Activated B cell treated with CpG ODN at 0.5 μM for 24 hours (primary cell): ENCODE results near the gene KCNN1. TPM values are rescaled to one million over a fixed set of nuclear protein-coding genes. Genes with fewer than 3 reads are reported as not detected.
A peak's percentile ranks its signal among the peaks of the same experiment; 100 is the strongest.
"Not testable (repeated sequence)": the region's sequence is repeated elsewhere in the genome, so short reads cannot be mapped to it uniquely, and the experiment has no call there.

ENCODE experiments used
- ATAC-seq: fragments of 200-7000 bp; cut with Tn5 transposase; one replicate; pipeline ENCODE4 v1.10.0; 2021; ENCODE audit warnings: low read depth, mild to moderate bottlenecking, moderate library complexity
- CTCF ChIA-PET: fragments of 350-600 bp; sonication (Branson Sonifier 250); formaldehyde crosslinking; loops from one replicate; lab custom pipeline; 2021; ENCODE audit warnings: antibody characterized with exemption; lab: Charles Lee
- POLR2A ChIA-PET: fragments of 350-600 bp; sonication (Branson Sonifier 250); formaldehyde crosslinking; loops from one replicate; lab custom pipeline; 2021; ENCODE audit warnings: antibody characterized with exemption; lab: Charles Lee
- DNase-seq: peaks from one replicate; pipeline ENCODE4 v3.0.0; 2022
- H3K27ac Mint-ChIP-seq: one replicate; pipeline ENCODE4 v1.8.0; 2020; ENCODE audit warnings: mixed read lengths
- H3K27me3 Mint-ChIP-seq: one replicate; pipeline ENCODE4 v1.8.0; 2021; ENCODE audit warnings: mixed read lengths
- H3K36me3 Mint-ChIP-seq: one replicate; pipeline ENCODE4 v1.8.0; 2021; ENCODE audit warnings: low read depth, mixed read lengths
- H3K4me1 Mint-ChIP-seq: one replicate; pipeline ENCODE4 v1.8.0; 2021; ENCODE audit warnings: mixed read lengths
- H3K4me3 Mint-ChIP-seq: one replicate; pipeline ENCODE4 v1.8.0; 2020; ENCODE audit warnings: mild to moderate bottlenecking, mixed read lengths
- H3K9me3 Mint-ChIP-seq: one replicate; pipeline ENCODE4 v1.8.0; 2020; ENCODE audit warnings: mixed read lengths
- CTCF ChIP-seq: fragments of 200-600 bp; IDR thresholded peaks from one replicate; pipeline ENCODE4 v1.8.0; 2022; ENCODE audit warnings: antibody characterized with exemption, mild to moderate bottlenecking
- intact Hi-C: fragments of 100-400 bp; cut with micrococcal nuclease; formaldehyde crosslinking; loops from one replicate; pipeline ENCODE4 v1.15.1; 2024
- total RNA-seq: library from RNA; stranded (reverse); gene quantifications from 2 replicates; pipeline ENCODE4 v1.2.3, GENCODE V29; 2022

KCNN1 gene
- 0.17 TPM in 1 of 2 replicates, not detected in the other for total RNA-seq

DNA sequence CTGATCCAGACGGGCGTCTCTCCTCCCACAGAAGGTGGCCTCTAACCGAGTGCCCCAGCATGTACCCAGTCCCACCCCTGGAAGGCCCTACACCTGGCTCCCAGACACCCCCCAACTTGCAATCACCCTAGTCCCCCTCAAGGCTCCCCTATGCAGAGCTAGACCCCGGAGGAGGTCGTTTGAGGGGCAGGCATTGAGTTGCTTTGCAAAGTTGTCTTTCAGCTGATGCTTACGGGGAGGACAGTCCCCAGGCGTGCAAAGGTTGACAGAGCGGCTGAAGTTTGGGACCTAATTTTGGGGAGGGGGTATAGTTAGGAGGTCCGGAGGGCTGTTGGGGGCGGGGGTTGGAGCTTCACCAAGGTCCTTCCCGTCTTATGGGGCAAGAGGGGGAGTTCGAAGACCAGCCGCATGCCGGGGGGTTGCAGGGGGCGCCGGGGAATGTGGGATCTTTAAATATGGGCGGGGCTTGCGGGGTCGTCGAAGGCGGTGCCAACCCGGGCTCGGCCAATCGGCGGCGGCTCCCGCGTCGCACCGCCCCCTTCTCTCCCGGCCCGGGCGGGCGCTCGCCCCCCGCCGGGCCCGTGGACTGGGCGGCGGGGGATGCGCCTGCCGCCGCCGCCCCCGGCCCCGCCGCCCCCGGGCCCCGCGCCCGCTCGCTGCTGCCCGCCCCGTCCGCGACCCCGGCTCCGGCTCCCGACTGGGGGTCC, at the start of gene KCNN1:
KCNN1 (plus strand) TSS at position 558 of the 707 bp plus-strand sequence. CDS start 6,782 bp downstream, outside the sequence.
- POLR2A ChIA-PET: interaction anchor here (0.6 kb wide), 1 partner anchor 27 kb away, joined by 4 read pairs; no protein-coding TSS in a partner anchor
- TF ChIP-seq CTCF: no peak
- CTCF ChIA-PET: interaction anchor here (0.7 to 0.8 kb wide), 2 partner anchors 434 to 1065 kb away, joined by 3 to 4 read pairs; no protein-coding TSS in a partner anchor
- Mint-ChIP-seq H3K27ac (no peak within 1 kb of the TSS), H3K9me3 (no peaks in the 10 kb centered on the region), H3K27me3 (peaks cover 38% of the 10 kb centered on the region), H3K36me3 (no peaks in the 10 kb centered on the region), H3K4me1 (peaks cover 12% of the 10 kb centered on the region), H3K4me3 (peak within 1 kb of the TSS; percentile 62)
- ATAC-seq (peak; percentile 45), DNase-seq (no peak)
- intact Hi-C loops: no loop called here

GRCh38 chr19:17918151-17918550, 48.8 kb upstream of the KCNN1 start:
- CTCF ChIA-PET: not testable (repeated sequence)

GRCh38 chr19:17919122-17919521, 47.8 kb upstream of the KCNN1 start:
- POLR2A ChIA-PET: interaction anchor here (0.7 kb wide), 1 partner anchor 74 kb away, joined by 5 read pairs; no protein-coding TSS in a partner anchor
- DNase-seq, H3K4me3 Mint-ChIP-seq, H3K4me1 Mint-ChIP-seq, H3K27ac Mint-ChIP-seq, intact Hi-C loops, ATAC-seq, H3K27me3 Mint-ChIP-seq, H3K36me3 Mint-ChIP-seq, H3K9me3 Mint-ChIP-seq, CTCF ChIA-PET: not testable (repeated sequence)

More at GRCh38 chr19:17918151-17918550, 48.8 kb upstream of the KCNN1 start:
- intact Hi-C loops, ATAC-seq, H3K27me3 Mint-ChIP-seq, POLR2A ChIA-PET, H3K36me3 Mint-ChIP-seq, DNase-seq, H3K27ac Mint-ChIP-seq, H3K9me3 Mint-ChIP-seq, H3K4me3 Mint-ChIP-seq, H3K4me1 Mint-ChIP-seq: not testable (repeated sequence)

GRCh38 chr19:17920527-17920926, 46.4 kb upstream of the KCNN1 start:
- ChIA-PET CTCF (no interaction called here), POLR2A (no interaction called here)
- peaks cover 3% of the 10 kb centered on the region for H3K9me3 Mint-ChIP-seq
- ATAC-seq (no peak), DNase-seq (no peak)
- H3K27me3 Mint-ChIP-seq: no peaks in the 10 kb centered on the region
- H3K36me3 Mint-ChIP-seq: no peaks in the 10 kb centered on the region
- no peak for TF ChIP-seq CTCF
- H3K4me1 Mint-ChIP-seq: no peaks in the 10 kb centered on the region
- intact Hi-C loops: no loop called here
- H3K27ac Mint-ChIP-seq: no peak overlapping the region
- no peak overlapping the region for H3K4me3 Mint-ChIP-seq

DNA sequence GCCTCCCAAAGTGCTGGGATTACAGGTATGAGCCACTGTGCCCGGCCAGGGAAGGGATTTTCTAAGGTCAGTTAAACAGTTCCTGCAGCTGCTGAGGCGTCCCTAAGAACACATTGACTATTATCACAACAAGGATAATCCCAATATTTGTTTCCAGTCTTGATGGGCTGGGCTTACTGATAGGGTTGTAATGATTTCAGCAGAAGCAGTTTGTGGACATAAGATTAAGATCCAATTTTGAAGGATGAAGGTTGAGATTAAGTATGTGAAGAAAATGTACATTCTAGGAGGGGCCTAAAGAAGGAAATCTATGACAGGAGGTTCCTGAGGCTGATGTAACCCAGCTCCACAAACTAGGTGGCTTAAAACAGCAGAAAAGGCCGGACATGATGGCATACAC, 44.8 kb upstream of the KCNN1 start:
- ChIA-PET CTCF (no interaction called here), POLR2A (no interaction called here)
- H3K4me1 Mint-ChIP-seq: no peaks in the 10 kb centered on the region
- H3K9me3 Mint-ChIP-seq: peaks cover 3% of the 10 kb centered on the region
- no peaks in the 10 kb centered on the region for H3K36me3 Mint-ChIP-seq
- H3K27ac Mint-ChIP-seq: no peak overlapping the region
- no peak overlapping the region for H3K4me3 Mint-ChIP-seq
- ATAC-seq (no peak), DNase-seq (no peak)
- peaks cover 2% of the 10 kb centered on the region for H3K27me3 Mint-ChIP-seq
- no peak for TF ChIP-seq CTCF
- intact Hi-C loops: no loop called here

DNA sequence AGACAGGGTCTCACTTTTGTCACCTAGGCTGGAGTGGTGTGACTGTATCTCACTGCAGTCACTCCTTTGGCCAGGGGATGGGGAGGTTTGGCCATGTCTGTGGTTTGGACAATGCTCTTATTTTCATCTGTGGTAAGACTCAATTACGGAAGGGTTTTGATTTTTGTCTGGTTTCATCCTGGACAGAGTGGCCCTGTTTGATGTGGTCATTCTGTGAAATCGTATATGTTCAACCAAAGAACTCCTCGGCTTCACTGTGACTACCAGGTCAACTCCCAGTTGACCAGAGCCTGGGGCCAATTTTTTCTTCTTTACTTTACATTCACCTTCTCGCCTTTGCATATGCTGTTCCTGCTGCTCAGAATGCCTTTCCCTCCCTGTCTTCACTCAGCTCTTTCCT, 40.9 kb upstream of the KCNN1 start:
- DNase-seq: no peak
- Mint-ChIP-seq H3K9me3 (no peaks in the 10 kb centered on the region), H3K4me3 (no peak overlapping the region), H3K27me3 (peaks cover 2% of the 10 kb centered on the region), H3K27ac (no peak overlapping the region), H3K36me3 (no peaks in the 10 kb centered on the region), H3K4me1 (no peaks in the 10 kb centered on the region)
- intact Hi-C loops: no loop called here
- CTCF ChIA-PET: no interaction called here
- POLR2A ChIA-PET: interaction anchor here (0.7 kb wide), 2 partner anchors 64 to 99 kb away, joined by 4 read pairs; no protein-coding TSS in a partner anchor
- no peak for TF ChIP-seq CTCF
- no peak for ATAC-seq
